ENCODE measurements around the gene SLC24A3. TPM values are rescaled to one million over a fixed set of nuclear protein-coding genes. Genes with fewer than 3 reads are reported as not detected.

SLC24A3 gene
- total RNA-seq, 4 donors from 2014 or later: 12.9 to 49.8 (median 27.6) TPM

DNA sequence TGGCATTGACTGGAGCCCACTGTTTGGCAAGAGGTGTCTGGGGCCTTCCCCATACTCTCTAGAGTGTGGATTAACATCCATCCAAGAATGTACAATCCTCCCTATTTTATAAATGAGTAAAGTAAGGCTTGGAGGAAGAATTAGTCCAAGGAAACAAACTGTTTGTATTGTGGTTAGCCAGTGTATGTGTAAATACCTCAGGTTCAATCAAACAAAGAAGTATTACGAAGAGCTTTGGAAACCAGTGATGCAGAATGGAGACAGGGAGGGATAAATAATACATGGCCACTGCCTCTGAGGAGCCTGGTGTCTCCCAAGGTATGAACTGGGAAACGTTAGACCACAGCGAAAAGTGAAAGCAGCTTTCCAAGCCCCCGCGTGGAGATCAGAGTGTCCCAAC, 319.0 kb downstream of the SLC24A3 start:
- Histone ChIP-seq H3K36me3 (no peaks in the 10 kb centered on the region), H3K9me3 (peaks cover 0 to 7% of the 10 kb centered on the region in 2 donors), H3K27me3 (no peaks in the 10 kb centered on the region), H3K4me1 (no peaks in the 10 kb centered on the region), H3K4me3 (no peak overlapping the region), H3K27ac (no peak overlapping the region)
- intact Hi-C loops (cut with DNase I; ENCODE audit: low total_unique reads): no loop called here
- TF ChIP-seq CTCF (IDR thresholded peaks at IDR 0.05): no peak
- TF ChIP-seq POLR2A (IDR thresholded peaks at IDR 0.05): no peak
- no peak for DNase-seq

- Histone ChIP-seq H3K4me1 (no peaks in the 10 kb centered on the region), H3K27me3 (no peaks in the 10 kb centered on the region), H3K4me3 (no peak overlapping the region), H3K36me3 (no peaks in the 10 kb centered on the region), H3K9me3 (peaks cover 0 to 7% of the 10 kb centered on the region in 2 donors), H3K27ac (no peak overlapping the region)
- no peak for TF ChIP-seq CTCF (IDR thresholded peaks at IDR 0.05)
- no peak for TF ChIP-seq POLR2A (IDR thresholded peaks at IDR 0.05)
- DNase-seq: no peak
- intact Hi-C loops (cut with DNase I; ENCODE audit: low total_unique reads): no loop called here
Observed at GRCh38 chr20:19538556-19538955, 326.1 kb downstream of the SLC24A3 start.

DNA sequence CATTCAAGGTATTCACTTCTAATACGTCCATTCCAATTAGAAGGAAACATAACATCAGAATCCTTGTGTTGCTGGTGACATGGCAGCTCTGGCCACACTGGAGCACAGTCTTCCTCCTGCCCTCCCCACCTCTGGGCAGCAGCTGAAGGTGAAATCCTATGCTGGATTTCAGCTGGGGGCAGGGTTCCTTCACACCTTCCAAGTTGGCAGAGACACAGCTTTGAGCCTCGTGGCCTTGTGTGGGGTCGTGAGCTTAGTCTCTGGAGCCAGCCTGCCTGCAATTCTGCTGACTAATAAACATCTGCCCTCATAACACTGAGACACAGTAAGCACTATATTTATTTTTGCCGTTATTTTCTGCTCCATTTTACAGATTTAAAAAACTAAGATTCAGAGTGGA, 326.7 kb downstream of the SLC24A3 start:
- Histone ChIP-seq H3K27ac (no peak overlapping the region), H3K4me1 (no peaks in the 10 kb centered on the region), H3K36me3 (no peaks in the 10 kb centered on the region), H3K27me3 (no peaks in the 10 kb centered on the region), H3K9me3 (peaks cover 0 to 7% of the 10 kb centered on the region in 2 donors), H3K4me3 (no peak overlapping the region)
- no peak for DNase-seq
- intact Hi-C loops (cut with DNase I; ENCODE audit: low total_unique reads): no loop called here
- TF ChIP-seq CTCF (IDR thresholded peaks at IDR 0.05) (no peak), POLR2A (IDR thresholded peaks at IDR 0.05) (no peak)

DNA sequence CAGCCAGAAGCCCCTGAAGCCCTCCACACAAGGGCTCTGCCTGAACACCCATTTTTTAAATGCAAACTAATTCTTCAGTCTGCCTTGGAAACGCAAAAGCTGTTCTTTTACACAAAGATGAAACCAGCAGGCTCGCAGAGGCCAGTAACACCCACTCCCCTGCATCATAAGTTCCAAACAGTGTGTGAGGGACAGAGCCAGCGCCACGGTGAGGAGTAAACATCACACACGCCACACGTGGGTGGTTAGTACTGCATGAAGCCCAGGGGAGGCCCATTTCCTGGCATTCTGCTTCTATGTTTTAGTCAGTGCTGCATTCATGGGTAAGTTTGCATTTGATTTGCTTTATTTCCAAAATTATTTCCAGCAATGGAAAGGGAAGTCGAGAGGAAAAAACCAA, 327.9 kb downstream of the SLC24A3 start:
- Histone ChIP-seq H3K27ac (no peak overlapping the region), H3K9me3 (no peaks in the 10 kb centered on the region), H3K27me3 (no peaks in the 10 kb centered on the region), H3K36me3 (no peaks in the 10 kb centered on the region), H3K4me3 (no peak overlapping the region), H3K4me1 (no peaks in the 10 kb centered on the region)
- intact Hi-C loops (cut with DNase I; ENCODE audit: low total_unique reads): no loop called here
- no peak for TF ChIP-seq POLR2A (IDR thresholded peaks at IDR 0.05)
- TF ChIP-seq CTCF (IDR thresholded peaks at IDR 0.05): no peak
- DNase-seq: no peak

DNA sequence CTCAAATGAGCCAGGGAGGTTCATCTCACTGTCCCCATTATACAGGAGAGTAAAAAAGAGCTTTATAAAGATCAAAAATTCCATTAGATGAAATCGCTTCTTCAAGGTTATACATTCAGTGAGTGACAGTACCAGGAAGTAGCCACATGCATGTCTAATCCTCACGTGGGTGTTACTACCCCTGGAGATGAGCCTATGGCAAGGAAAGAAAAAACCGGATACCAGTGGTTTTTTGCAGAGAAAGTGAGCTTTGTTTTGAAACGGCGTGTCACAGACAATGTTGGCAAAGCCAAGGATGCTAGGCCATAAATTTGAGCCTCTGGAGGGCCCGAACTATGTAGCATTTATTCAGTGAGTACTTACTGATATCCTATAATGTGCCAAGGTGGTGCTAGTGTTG, 330.7 kb downstream of the SLC24A3 start:
- H3K4me1 ChIP-seq: no peaks in the 10 kb centered on the region
- TF ChIP-seq POLR2A (IDR thresholded peaks at IDR 0.05): no peak
- TF ChIP-seq CTCF (IDR thresholded peaks at IDR 0.05): no peak
- H3K9me3 ChIP-seq: no peaks in the 10 kb centered on the region
- H3K36me3 ChIP-seq: no peaks in the 10 kb centered on the region
- intact Hi-C loops (cut with DNase I; ENCODE audit: low total_unique reads): no loop called here
- H3K27me3 ChIP-seq: no peaks in the 10 kb centered on the region
- H3K4me3 ChIP-seq: no peak overlapping the region
- no peak overlapping the region for H3K27ac ChIP-seq
- DNase-seq: no peak
